ENCODE measurements around the gene AP3D1.

DNA sequence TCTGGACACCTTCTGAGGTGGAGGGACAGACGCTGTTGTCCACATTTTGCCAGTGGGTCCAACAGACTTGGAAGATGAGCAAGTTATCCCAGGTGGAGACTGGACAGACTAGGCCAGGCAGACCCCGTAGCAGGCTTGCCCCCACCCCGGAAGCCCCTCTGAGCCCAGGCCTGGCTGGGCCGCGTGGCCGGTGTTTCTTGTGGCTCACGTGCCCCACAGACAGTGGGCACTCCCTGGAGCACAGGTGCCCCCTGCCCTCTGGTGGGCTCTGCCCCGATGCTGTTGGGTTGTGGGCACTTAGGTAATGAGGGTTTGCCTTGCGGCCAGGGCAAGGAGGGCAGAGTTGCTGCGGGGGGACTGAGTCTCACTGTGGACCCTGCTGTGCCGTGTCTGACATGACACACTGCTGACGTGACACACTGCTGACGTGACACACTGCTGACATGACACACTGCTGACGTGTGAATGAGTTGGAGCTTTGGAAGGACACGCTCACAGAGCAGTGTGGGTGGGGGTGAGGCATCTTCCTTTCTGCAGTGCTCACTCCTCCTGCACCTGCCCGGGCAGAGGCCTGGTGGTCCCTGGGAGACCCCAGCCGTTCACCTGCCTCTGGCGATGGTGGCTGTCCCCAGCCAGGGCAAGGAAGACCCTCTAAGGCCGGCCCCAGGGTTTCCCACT is 37.5 kb upstream of the AP3D1 start:
- TF ChIP-seq EZH2 (IDR thresholded peaks at IDR 0.05; ENCODE audit: borderline replicate concordance, low read length) = no peak
- TF ChIP-seq, protein P1, sequence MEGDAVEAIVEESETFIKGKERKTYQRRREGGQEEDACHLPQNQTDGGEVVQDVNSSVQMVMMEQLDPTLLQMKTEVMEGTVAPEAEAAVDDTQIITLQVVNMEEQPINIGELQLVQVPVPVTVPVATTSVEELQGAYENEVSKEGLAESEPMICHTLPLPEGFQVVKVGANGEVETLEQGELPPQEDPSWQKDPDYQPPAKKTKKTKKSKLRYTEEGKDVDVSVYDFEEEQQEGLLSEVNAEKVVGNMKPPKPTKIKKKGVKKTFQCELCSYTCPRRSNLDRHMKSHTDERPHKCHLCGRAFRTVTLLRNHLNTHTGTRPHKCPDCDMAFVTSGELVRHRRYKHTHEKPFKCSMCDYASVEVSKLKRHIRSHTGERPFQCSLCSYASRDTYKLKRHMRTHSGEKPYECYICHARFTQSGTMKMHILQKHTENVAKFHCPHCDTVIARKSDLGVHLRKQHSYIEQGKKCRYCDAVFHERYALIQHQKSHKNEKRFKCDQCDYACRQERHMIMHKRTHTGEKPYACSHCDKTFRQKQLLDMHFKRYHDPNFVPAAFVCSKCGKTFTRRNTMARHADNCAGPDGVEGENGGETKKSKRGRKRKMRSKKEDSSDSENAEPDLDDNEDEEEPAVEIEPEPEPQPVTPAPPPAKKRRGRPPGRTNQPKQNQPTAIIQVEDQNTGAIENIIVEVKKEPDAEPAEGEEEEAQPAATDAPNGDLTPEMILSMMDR (conservative IDR thresholded peaks at IDR 0.05 in 1 of 2, IDR thresholded peaks at IDR 0.05 in 1 of 2; ENCODE audit: extremely low read depth in 1 of 2, insufficient read depth in 1 of 2, low read depth in 1 of 2, low read length in 2 of 2) = no peak

Data from mammary epithelial cell (primary cell).